HG03520 (cell line): ENCODE data around the gene DIDO1.
"Not testable (repeated sequence)": the region's sequence is repeated elsewhere in the genome, so short reads cannot be mapped to it uniquely, and the experiment has no call there.

Experiments
- ATAC-seq: cut with Tn5 transposase; IDR thresholded peaks from one replicate; pipeline ENCODE4 v1.9.1; 2021; ENCODE audit warnings: mild to moderate bottlenecking, moderate library complexity; ENCODE audit not compliant: unreplicated experiment

DIDO1 gene

GRCh38 chr20:62859721-62860120 is 66.6 kb downstream of the DIDO1 start:
- ATAC-seq, result no peak

- no peak for ATAC-seq
Measured at GRCh38 chr20:62858058-62858830, 68.1 kb downstream of the DIDO1 start.

GRCh38 chr20:62856931-62857619 is 69.2 kb downstream of the DIDO1 start:
- no peak for ATAC-seq

GRCh38 chr20:62855120-62855519 is 71.2 kb downstream of the DIDO1 start:
- no peak for ATAC-seq

GRCh38 chr20:62854121-62854520 is 72.2 kb downstream of the DIDO1 start:
- no peak for ATAC-seq

GRCh38 chr20:62853304-62853703 is 73.0 kb downstream of the DIDO1 start:
- ATAC-seq, result not testable (repeated sequence)

- ATAC-seq, result no peak
Measured at GRCh38 chr20:62852841-62853240, 73.5 kb downstream of the DIDO1 start.

GRCh38 chr20:62852196-62852595 is 74.1 kb downstream of the DIDO1 start:
- no peak for ATAC-seq

GRCh38 chr20:62850333-62850974 is 75.9 kb downstream of the DIDO1 start:
- ATAC-seq, result no peak

- no peak for ATAC-seq
Measured at GRCh38 chr20:62849431-62849830, 76.9 kb downstream of the DIDO1 start.

GRCh38 chr20:62848917-62849316 is 77.4 kb downstream of the DIDO1 start:
- ATAC-seq, result not testable (repeated sequence)

- ATAC-seq, result no peak
Measured at GRCh38 chr20:62846166-62846890, 80.0 kb downstream of the DIDO1 start.

- ATAC-seq, result no peak
Measured at GRCh38 chr20:62845416-62846160, 80.7 kb downstream of the DIDO1 start.

- ATAC-seq, result no peak
Measured at GRCh38 chr20:62844182-62844581, 82.1 kb downstream of the DIDO1 start.

- ATAC-seq, result no peak
Measured at GRCh38 chr20:62843656-62844055, 82.6 kb downstream of the DIDO1 start.

GRCh38 chr20:62841705-62842212 is 84.5 kb downstream of the DIDO1 start:
- no peak for ATAC-seq

GRCh38 chr20:62840244-62841197 is 85.8 kb downstream of the DIDO1 start:
- no peak for ATAC-seq

GRCh38 chr20:62839816-62840215 is 86.5 kb downstream of the DIDO1 start:
- no peak for ATAC-seq

GRCh38 chr20:62839261-62839660 is 87.0 kb downstream of the DIDO1 start:
- ATAC-seq, result no peak
